Peyer's patch (tissue), 4 donors: Measurements from ENCODE around the gene NLGN1. TPM values are rescaled to one million over a fixed set of nuclear protein-coding genes. Genes with fewer than 3 reads are reported as not detected.

Source experiments
- DNase-seq, 3 donors: peaks; one replicate each; pipeline ENCODE4 v3.0.0-alpha.2; 2017 to 2019
- H3K27ac ChIP-seq, 4 donors: fragments of 200-600 bp; sonication (generic); one replicate each; pipeline ENCODE4 v1.5.1; 2016 to 2019
- H3K27me3 ChIP-seq, 2 donors: fragments of 200-600 bp; sonication (generic); one replicate each; pipeline ENCODE4 v1.5.1; 2019
- H3K36me3 ChIP-seq, 3 donors: fragments of 200-600 bp; sonication (generic); one replicate each; pipeline ENCODE4 v1.5.1; 2016 to 2019
- H3K4me1 ChIP-seq, 4 donors: fragments of 200-600 bp; sonication (generic); one replicate each; pipeline ENCODE4 v1.5.1; 2016 to 2019
- H3K4me3 ChIP-seq, 4 donors: fragments of 200-600 bp; sonication (generic); 1 replicate in 3 of 4; 2 replicates in 1 of 4; pipeline ENCODE4 v1.5.1; 2016 to 2019; ENCODE audit warnings: mild to moderate bottlenecking in 1 of 4
- H3K9me3 ChIP-seq, 4 donors: fragments of 200-600 bp; sonication (generic); one replicate each; pipeline ENCODE4 v1.5.1; 2016 to 2019; ENCODE audit warnings: mild to moderate bottlenecking in 1 of 4
- POLR2A ChIP-seq, 2 donors: fragments of 450-650 bp; IDR thresholded peaks; one replicate each; pipeline ENCODE4 v1.5.1; 2017; ENCODE audit warnings: antibody characterized with exemption in 2 of 2, mild to moderate bottlenecking in 2 of 2, moderate library complexity in 2 of 2
- total RNA-seq, 4 donors: library from RNA; depleted of rRNA; stranded (reverse); fragments of >200 nt; gene quantifications; one replicate each; pipeline ENCODE4 v1.1.0, GENCODE V29; 2016
- TF ChIP-seq, protein P1 (sequence below), 6 experiments: fragments of 450-650 bp in 4 of 6; fragments of 200-600 bp in 2 of 6; sonication (generic) in 1 of 6; IDR thresholded peaks; one replicate each; pipeline ENCODE4 v1.5.1; 2017 to 2019; ENCODE audit warnings: antibody characterized with exemption in 6 of 6, mild to moderate bottlenecking in 3 of 6, moderate library complexity in 1 of 6

NLGN1 gene
- total RNA-seq, 4 donors from 2014 or later, result 0.18 to 3.3 (median 1.3) TPM

DNA sequence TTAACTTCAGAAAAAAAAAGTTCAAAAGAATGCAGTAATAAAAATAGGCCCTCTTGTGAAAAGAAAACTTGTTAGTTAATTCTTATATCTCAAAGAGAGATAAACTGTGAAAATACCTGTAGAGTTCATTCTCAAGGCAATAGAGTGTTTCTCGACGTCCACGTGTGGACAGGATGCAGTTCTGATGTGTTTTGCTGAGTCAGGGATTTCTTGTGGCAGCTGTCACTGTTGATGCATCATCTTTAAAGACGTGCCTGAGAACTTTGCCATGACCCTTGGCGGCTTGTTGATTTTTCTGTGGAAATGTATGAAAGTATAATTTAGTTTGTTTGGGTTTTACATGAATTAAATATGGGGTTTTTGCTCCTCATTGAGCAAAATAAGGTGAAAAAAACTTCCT, 702.2 kb downstream of the NLGN1 start:
- no peaks in the 10 kb centered on the region for H3K4me1 ChIP-seq
- no peaks in the 10 kb centered on the region for H3K27me3 ChIP-seq
- DNase-seq, result no peak
- TF ChIP-seq, protein P1, sequence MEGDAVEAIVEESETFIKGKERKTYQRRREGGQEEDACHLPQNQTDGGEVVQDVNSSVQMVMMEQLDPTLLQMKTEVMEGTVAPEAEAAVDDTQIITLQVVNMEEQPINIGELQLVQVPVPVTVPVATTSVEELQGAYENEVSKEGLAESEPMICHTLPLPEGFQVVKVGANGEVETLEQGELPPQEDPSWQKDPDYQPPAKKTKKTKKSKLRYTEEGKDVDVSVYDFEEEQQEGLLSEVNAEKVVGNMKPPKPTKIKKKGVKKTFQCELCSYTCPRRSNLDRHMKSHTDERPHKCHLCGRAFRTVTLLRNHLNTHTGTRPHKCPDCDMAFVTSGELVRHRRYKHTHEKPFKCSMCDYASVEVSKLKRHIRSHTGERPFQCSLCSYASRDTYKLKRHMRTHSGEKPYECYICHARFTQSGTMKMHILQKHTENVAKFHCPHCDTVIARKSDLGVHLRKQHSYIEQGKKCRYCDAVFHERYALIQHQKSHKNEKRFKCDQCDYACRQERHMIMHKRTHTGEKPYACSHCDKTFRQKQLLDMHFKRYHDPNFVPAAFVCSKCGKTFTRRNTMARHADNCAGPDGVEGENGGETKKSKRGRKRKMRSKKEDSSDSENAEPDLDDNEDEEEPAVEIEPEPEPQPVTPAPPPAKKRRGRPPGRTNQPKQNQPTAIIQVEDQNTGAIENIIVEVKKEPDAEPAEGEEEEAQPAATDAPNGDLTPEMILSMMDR (IDR thresholded peaks at IDR 0.05), result no peak
- no peak for TF ChIP-seq POLR2A (IDR thresholded peaks at IDR 0.05)
- no peak overlapping the region for H3K4me3 ChIP-seq
- no peak overlapping the region for H3K27ac ChIP-seq
- no peaks in the 10 kb centered on the region for H3K36me3 ChIP-seq
- H3K9me3 ChIP-seq, result no peaks in the 10 kb centered on the region

DNA sequence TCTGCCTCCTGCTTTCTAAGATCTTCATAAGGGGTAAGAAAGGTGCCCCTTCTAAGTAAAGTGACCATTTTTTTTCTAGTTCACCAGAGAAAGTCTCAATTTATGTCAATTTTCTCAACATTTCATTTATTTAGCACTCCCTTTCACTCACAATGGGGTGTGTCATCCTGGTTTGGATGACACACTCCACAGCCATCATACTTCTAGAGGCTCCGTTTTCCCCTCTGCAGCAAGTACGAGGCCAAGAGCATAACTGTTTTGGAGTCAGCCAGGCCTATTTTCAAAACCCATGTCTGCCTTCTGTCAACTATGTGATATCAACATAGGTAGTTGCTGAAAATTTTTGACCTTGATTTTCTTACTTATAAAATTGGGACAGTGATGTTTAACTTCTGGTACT, 703.2 kb downstream of the NLGN1 start:
- DNase-seq, result no peak
- H3K4me3 ChIP-seq, result no peak overlapping the region
- TF ChIP-seq, protein P1 (IDR thresholded peaks at IDR 0.05), result no peak
- H3K4me1 ChIP-seq, result no peaks in the 10 kb centered on the region
- no peaks in the 10 kb centered on the region for H3K27me3 ChIP-seq
- H3K27ac ChIP-seq, result no peak overlapping the region
- no peaks in the 10 kb centered on the region for H3K36me3 ChIP-seq
- H3K9me3 ChIP-seq, result no peaks in the 10 kb centered on the region

DNA sequence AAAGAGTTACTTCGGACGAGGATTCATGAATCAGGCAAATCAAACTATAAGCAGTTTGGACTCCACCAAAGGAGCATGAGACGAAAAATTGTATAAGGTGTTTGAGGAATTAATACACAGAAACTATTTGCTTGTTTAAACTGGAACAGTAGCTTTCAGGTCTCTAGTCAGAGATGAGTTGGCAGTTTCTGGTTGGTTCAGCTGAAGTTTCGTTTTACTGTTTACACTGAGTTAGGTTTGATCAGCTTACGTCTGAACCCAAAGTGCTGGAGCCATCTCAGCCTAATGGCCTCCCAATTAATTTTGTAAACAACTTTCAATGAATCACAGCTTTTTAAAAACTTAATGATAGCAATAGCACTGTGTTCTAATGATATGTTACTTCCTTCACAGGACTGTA, 703.7 kb downstream of the NLGN1 start:
- no peak overlapping the region for H3K4me3 ChIP-seq
- DNase-seq, result no peak

DNA sequence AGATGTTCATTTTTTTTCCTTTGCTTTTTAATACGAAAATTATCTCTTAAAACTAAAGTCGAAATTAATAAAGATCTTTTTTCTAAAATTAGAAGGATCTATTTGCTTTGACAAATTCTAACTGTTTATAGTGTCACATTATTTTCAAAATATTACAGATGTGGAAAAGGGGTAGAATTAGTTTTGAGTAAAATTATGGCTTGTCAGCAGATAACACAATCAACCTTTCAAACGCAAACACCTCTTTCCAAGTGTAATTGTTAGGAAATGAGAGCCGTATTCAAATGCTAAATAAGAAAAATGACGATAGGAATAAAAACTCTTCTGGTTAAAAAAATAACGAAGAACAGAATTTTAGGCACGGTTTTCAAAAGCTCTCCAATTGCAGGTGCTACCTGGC, 704.7 kb downstream of the NLGN1 start:
- Histone ChIP-seq H3K9me3 (no peaks in the 10 kb centered on the region), H3K36me3 (no peaks in the 10 kb centered on the region), H3K4me3 (no peak overlapping the region), H3K27ac (no peak overlapping the region), H3K4me1 (no peaks in the 10 kb centered on the region), H3K27me3 (no peaks in the 10 kb centered on the region)
- TF ChIP-seq, protein P1 (IDR thresholded peaks at IDR 0.05), result no peak
- no peak for TF ChIP-seq POLR2A (IDR thresholded peaks at IDR 0.05)
- DNase-seq, result no peak

More for the DNA sequence above, 703.7 kb downstream of the NLGN1 start:
- Histone ChIP-seq H3K27me3 (no peaks in the 10 kb centered on the region), H3K4me1 (no peaks in the 10 kb centered on the region), H3K27ac (no peak overlapping the region), H3K9me3 (no peaks in the 10 kb centered on the region), H3K36me3 (no peaks in the 10 kb centered on the region)
- TF ChIP-seq, protein P1 (IDR thresholded peaks at IDR 0.05), result no peak
- no peak for TF ChIP-seq POLR2A (IDR thresholded peaks at IDR 0.05)

DNA sequence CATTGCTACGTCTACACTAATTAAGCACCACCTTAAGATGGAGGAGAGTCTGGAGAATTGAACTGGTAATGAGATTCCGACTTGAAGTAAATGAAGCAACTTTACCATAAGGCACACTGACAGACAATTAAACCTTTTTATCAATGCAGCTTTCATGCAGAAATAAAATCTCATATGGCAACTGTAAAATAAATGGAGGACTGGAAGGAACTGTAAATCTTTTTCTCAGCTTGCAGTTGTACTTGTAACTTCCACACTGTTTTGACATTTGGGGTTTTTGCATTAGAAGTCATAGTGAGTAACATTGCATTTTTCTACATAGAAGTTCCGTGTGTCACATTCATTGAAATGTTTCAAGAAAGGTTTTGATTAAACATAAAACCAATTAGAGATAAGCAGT, 705.3 kb downstream of the NLGN1 start:
- Histone ChIP-seq H3K9me3 (no peaks in the 10 kb centered on the region), H3K36me3 (no peaks in the 10 kb centered on the region), H3K4me3 (no peak overlapping the region), H3K27me3 (no peaks in the 10 kb centered on the region), H3K27ac (no peak overlapping the region), H3K4me1 (no peaks in the 10 kb centered on the region)
- TF ChIP-seq, protein P1 (IDR thresholded peaks at IDR 0.05), result no peak
- TF ChIP-seq POLR2A (IDR thresholded peaks at IDR 0.05), result no peak
- no peak for DNase-seq

DNA sequence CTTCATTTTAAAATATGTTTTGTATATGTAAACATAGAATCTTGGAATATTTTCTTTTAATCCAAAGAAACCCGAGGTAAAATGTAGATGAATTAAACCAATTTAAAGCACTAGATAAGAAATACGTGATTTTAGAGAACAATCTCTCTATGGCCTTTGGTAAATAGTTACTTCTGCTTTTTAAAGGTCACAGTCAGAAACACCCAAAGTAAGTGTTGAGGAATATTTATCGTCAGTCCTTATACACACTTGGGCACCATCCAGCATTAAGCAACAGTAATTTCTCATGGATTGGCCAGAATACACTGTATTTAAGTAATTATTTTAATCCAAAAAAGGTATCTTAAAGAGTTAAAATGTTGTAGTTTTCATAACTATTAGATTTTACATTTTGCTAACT, 713.2 kb downstream of the NLGN1 start:
- Histone ChIP-seq H3K27ac (no peak overlapping the region), H3K27me3 (no peaks in the 10 kb centered on the region)

More for the DNA sequence above, 713.2 kb downstream of the NLGN1 start:
- TF ChIP-seq, protein P1 (IDR thresholded peaks at IDR 0.05), result no peak
- no peak for TF ChIP-seq POLR2A (IDR thresholded peaks at IDR 0.05)
- Histone ChIP-seq H3K36me3 (no peaks in the 10 kb centered on the region), H3K4me3 (no peak overlapping the region), H3K4me1 (no peaks in the 10 kb centered on the region), H3K9me3 (no peaks in the 10 kb centered on the region)
- no peak for DNase-seq
